GM18909 (cell line): ENCODE measurements around the gene SMG9.
"Not testable (repeated sequence)": the region's sequence is repeated elsewhere in the genome, so short reads cannot be mapped to it uniquely, and the experiment has no call there.

Experiments used
- ATAC-seq: cut with Tn5 transposase; IDR thresholded peaks from one replicate; pipeline ENCODE4 v1.9.1; 2021; ENCODE audit warnings: mild to moderate bottlenecking; ENCODE audit not compliant: unreplicated experiment, poor library complexity

Gene SMG9

DNA sequence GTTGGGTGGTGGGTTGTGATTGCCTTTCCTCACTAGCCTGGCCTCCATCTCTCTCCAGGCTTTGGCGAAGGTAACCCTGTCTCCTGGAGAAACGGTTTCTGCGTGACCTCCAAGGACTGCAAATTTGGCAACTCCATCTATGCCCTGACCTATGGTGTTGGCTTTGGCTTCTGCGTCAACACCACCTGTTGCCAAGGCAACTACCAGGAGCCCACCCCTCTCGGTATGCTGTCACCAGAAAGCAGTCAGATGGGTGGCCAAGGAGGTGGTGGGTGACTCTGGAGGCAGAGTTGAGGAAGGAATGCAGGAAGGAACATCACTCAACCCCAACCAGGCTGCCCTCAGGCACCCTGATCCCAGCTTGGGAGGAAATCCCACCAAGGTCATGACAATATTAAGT is 57.5 kb downstream of the SMG9 start:
- ATAC-seq = no peak

DNA sequence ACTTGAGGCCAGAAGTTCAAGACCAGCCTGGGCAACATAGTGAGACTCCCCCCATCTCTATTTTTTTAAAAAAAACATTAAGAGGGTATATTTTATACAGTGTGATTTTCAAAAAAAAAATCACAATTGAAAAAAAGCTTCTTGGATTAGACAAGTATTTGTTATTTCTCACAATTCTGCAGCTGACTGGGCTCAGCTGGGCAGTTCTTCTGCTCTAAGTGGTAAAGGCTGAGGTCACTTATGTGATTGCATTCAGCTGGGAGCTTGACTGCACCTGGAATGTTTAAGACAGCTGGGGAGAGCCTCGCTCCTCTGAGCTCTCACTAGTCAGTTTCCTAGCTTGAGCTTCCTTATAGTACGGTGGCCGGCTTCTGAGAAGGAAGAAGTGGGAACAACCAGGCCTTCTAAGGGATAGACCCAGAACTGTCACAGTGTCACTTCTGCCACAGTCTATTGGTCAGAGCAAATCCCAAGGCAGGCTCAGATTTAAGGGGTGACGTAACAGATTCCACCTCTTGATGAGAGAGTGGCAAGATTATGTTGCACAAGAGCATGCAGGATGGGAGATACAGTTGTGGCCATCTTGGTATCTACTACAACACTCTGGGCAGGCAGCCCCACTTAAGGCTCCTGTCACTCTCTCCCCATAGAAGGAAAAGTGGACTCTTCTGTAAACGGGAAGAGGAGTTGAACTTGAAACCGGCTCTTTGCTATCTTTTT is 58.6 kb downstream of the SMG9 start:
- ATAC-seq = no peak

DNA sequence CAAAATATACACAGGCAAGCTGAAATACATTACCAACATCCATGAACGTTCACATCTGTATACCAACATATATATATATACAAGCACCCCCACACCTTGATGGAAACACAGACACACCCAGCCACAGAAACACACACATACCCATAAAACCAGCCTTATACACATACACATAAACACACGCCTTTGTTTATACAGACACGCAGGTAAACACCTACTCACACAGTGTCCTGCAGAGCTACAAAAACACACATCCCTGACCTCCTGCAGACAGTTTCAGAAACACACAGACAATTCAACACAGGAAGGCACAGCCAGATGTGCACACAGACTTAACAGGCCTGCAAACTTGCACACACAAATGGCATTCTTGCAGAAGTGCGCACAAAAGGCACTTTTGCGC is 60.2 kb downstream of the SMG9 start:
- ATAC-seq = no peak

DNA sequence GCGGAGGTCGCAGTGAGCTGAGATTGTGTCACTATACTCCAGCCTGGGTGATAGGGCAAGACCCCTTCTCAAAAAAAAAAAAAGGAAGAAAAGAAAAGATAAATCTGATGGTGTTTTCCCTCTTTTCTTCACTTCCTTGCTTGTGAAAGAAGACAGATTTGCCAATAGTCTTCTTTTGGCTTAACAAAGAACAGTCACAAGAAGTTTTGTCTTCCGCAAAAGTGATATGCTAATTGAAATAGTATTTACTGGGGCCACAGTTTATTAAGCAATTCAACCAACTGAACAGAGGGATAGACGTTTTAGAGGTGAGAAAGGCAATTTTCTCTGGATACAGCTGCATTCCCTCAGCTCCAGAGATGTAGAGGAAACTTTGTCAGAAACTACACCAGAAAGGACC is 61.9 kb downstream of the SMG9 start:
- no peak for ATAC-seq

DNA sequence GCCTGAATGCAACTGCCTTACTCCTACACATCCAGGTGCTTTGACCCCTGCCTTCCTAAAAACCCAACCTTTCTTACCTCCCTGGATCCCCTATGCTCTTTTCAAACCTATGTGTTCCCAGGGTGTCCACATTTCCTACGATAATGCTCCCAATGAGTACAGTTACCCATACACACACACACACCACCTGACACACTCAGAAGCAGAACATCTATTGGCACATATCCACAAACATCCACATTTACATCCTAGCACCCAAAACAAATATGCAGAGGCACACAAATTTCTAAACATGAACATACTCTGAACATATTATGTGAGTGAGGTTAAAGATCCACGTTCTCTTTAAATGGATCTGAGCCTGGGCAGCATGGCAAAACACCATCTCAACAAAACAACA is 62.4 kb downstream of the SMG9 start:
- ATAC-seq = no peak

DNA sequence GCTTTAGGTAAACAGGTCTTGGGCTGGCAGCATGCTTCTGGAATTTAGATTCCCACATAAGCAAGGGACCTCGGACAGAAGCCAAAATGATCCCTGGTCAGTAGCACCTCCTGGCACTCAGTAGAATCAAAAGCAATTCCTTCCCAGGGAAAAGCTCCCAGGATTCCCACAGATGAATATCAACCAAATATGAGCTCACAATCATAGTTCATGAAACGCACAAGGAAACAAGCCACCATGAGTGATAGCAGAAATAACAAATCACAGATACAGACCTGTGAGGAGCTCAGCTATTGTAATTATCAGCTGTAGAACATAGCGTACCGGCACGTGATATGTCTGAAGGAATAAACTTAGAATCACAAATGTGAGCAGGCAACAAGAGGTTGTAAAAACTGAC is 63.0 kb downstream of the SMG9 start:
- no peak for ATAC-seq

DNA sequence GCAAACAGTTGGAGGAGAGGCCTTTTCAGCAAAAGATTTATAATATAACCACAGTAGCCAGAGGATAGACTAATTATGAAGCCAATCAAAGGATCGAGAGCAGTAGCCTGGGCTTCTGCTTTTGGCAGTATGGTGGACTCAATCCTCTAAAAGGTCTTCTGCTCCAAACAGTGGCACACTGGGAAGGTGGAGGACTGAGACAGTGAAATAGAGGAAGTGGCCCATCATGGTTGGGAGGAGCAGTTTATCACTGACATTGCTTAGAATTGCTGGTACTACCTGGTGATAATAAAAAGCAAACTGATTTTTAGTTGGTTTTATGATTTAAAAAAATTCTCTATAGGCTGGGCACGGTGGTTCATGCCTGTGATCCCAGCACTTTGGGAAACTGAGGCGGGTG is 63.9 kb downstream of the SMG9 start:
- no peak for ATAC-seq

DNA sequence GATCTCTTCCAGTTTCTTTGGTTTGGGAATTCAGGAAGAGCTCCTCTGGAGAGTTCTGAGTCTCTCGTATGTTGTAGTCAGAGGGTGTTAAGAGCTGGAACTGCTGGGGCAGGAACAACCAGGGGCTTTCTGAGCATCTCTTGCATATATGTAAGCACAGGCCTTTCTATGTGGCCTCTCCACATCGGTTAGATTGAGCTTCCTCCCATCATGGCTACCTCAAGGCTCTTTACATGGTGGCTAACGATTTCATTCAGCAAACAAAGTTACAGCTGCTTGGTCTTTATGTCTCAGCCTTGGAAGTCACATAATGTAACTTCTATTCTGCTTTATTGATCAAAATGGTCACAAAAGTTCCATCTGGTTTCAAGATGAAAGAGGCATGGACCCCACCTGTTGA is 64.3 kb downstream of the SMG9 start:
- ATAC-seq = no peak

DNA sequence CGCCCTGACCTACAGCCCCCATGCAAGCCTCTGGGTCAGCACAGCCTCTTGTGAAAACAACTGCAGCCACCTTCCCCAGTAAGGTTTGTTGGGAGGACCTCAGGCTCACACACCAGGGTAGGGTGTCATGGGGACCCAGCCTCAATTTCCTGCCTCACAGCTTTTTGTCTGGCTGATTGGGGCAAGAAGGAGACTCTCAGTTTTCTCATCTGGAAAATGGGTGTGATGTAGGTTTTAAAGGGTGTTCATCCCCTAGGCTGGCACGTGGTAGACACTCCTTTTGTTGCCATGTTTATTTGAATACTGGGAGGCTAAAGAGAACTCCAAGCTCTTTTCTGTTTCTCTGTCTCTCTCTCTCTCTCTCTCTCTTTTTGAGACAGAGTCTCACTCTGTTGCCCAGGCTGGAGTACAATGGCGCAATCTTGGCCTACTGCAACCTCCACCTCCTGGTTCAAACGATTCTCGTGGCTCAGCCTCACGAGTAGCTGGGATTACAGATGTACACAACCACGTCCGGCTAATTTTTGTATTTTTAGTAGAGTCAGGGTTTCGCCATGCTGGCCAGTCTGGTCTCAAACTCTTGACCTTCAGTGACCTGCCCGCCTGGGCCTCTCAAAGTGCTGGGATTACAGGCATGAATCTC is 66.6 kb downstream of the SMG9 start:
- ATAC-seq = no peak

DNA sequence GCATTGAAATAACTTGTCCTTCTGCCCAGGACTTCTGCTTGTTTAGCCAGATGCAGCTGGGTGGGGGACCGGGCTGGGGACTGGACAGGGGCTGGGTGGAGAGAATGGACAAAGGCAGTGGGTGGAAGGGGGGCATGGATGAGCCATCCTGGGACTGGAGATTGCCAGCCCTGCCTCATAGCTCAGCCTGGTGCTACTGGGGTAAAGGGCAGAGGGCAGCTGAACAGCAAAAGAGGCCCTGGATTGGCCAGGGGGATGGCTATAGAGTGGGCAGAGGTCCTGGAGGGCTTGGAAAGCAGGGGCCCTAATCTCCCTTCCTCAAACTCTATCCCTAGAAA is 67.1 kb downstream of the SMG9 start:
- no peak for ATAC-seq

DNA sequence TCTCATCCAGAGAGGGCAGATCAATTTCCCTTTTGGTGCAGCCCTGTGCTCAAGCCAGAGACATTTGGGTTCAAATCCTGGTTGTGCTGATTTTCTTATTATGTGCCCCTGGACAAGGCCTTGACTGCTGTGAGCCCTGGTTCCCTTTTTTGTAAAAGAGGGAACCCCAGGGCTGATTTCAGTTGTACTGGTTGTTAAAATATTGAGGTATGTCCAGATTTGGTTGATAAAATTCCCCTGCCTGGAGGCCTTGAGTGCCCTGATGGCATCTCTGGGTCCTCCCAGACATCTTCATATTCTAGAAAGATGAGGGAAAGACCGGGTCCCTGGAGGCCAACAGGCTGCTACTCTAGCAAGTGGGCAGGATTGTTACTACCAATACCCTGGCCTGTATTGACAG is 70.4 kb downstream of the SMG9 start:
- ATAC-seq = no peak

DNA sequence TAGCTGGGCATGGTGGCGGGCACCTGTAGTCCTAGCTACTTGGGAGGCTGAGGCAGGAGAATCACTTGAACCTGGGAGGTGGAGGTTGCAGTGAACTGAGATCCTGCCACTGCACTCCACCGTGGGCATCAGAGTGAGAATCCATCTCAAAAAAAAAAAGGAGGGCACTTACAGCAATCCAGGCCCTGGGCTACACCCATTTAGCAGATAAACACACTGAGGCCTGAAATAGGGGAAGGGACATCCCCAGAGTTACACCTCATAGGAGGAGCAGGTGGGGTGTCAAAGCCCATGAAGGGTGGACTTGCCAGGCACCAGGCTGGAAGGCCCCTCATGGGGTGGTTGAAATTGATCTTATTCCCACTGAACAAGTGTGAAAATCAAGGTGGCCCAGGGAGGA is 70.9 kb downstream of the SMG9 start:
- ATAC-seq = no peak

DNA sequence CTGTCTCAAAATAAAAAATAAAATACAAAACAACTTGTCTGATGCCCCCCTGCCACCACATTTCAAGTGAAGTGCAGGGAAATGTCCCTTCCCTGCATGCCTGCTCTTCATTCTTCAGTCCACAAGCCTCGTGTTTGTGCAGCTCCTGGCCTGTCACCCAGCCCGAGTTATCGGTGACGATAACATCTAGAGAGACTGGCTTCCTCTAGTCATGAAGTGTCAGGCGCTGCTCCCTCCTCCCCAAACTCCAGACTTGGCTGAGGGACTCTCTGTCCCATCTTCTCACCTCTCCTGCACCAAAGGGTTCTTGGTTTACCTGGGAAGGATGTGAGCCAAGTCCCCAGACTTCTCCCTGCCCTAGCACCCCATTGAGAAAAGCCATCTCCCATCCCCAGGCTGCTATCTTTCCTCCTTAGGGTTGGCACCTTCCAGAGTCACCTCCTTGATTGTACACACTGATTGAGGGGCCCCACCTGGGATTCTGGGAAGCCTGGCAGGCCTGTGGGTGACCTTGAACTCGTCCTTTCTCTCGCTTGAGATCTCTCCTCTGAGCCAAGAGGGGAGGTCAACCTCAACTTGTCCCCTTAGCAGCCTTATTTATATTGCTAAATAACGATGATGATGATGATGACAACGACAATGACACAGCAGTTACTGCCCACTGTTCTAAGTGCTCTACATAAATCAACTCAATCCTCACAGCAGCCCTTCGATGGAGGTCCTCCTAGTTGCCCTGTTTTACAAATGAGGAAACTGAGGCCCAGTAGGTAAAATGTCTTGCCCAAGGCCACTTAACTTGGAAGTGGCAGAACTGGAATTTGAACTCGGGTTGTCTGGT is 71.7 kb downstream of the SMG9 start:
- no peak for ATAC-seq

DNA sequence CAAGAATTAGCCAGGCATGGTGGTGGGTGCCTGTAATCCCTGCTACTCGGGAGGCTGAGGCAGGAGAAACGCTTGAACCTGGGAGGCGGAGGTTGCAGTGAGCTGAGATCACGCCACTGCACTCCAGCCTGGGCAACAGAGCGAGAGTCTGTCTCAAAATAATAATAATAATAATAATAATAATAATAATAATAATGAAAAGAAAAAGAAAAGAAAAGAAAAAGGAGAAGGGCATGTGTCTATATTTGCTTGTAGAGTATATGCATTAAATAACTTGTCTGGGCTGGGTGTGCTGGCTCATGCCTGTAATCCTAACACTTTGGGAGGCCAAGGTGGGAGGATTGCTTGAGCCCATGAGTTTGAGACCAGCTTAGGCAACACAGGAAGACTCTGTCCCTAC is 72.5 kb downstream of the SMG9 start:
- not testable (repeated sequence) for ATAC-seq

DNA sequence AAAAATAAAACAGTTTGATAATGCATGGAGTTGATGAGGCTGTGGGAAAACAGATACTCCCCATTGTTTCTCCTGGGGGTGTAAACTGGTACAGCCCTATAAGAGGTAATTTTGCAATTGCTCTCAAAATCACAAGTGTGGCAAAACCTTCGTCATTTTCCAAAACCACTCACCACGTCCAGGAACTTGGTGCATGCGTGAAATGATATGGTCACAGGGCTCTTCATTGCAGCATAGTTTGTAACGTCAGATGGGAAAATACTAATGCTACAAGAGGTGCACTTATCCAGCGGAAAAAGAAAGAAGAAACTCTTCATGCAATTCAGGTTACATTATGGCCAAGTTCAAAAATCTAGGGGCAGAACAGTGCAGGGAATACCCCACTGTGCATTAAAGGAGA is 72.9 kb downstream of the SMG9 start:
- ATAC-seq = no peak

DNA sequence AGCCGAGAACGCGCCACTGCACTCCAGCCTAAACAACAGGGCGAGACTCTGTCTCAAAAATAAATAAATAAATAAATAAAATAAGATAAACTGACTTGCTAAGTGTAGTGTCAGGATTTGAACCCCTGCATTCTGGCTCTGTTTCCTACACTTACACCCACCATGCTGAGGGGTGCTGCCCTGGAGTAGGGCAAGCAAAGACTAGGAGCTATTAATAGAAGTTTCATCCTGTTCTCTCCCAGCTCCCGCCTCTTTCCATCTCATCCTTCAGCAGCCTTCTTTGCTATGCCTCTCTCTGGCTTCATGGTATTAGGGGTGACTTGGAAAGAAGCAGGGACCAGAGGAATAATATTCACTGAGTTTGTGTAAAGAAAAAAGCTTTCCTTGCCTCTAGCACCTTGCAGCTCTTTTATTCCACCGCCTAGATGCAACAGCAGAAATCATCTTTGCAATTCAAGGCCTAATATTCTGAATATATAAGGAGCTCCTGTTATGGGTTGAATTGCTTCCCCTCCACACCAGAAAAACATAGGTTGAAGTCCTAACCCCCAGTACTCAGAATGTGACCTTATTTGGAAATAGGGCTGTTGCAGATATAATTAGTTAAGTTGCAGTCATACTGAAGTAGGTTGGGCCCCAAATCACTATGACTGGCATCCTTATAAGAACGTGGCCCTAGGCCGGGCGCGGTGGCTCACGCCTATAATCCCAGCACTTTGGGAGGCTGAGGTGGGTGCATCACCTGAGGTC is 76.1 kb downstream of the SMG9 start:
- no peak for ATAC-seq
